Glomerular endothelial cell (primary cell): ENCODE measurements around the gene SMTNL2. TPM values are rescaled to one million over a fixed set of nuclear protein-coding genes. Genes with fewer than 3 reads are reported as not detected.

Experiments
- DNase-seq: peaks from one replicate; pipeline ENCODE4 v3.0.0-alpha.2; 2011; ENCODE audit warnings: low read depth, low spot score; ENCODE audit errors: extremely low read depth
- total RNA-seq: library from RNA; depleted of rRNA; stranded (reverse); fragments of >200 nt; gene quantifications from 2 replicates; pipeline ENCODE4 v1.2.3, GENCODE V29; 2015

The SMTNL2 gene
- total RNA-seq, 1 donor from 2014 or later = not detected

DNA sequence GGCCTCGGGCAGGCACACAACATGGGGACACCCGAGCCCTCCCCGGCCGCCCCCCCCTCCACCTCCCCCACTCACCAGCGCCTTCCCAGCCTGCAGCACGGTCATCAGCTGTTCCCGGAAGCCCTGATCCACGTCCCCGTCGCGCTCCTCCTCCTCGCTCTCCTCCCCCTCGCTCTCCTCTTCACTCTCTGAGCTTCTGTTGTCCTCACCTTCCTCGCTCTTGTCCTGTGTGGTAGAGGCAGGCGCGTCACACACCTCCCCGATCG is 39.4 kb upstream of the SMTNL2 start:
- no peak for DNase-seq

DNA sequence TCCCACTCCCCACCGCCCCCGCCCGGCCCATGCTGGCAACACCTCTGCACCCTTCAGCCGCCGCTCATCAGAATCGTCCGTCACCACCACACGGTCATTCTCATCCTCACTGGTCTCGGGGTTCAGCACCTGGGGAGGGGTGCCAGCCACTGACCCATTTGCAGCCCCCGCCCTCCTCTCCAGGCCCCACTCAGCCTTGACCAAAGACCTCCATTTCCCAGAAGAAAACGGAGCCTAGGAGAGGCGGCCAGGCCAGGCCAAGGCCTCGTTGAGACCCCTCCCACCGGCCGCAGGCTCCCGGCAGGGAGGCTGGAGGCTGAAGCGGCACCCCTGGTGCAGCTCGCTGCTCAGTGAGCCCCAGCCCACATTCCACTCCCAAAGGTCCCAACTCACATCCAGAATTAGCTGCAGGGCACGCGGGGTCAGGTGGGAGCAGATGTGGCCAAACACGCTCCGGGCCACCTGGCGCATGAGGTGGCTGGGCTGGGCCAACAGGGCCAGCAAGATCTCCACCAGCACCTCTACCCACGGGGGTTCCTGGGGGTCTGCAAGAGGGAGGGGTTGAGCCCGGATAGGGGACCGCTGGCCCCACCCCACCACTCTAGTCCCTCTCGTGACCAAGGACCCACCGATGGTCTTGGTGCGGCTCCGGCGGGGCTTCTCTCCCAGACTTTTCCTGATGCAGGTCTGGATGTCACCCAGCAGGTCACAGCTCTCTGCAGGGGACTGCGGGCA is 38.9 kb upstream of the SMTNL2 start:
- DNase-seq = no peak

DNA sequence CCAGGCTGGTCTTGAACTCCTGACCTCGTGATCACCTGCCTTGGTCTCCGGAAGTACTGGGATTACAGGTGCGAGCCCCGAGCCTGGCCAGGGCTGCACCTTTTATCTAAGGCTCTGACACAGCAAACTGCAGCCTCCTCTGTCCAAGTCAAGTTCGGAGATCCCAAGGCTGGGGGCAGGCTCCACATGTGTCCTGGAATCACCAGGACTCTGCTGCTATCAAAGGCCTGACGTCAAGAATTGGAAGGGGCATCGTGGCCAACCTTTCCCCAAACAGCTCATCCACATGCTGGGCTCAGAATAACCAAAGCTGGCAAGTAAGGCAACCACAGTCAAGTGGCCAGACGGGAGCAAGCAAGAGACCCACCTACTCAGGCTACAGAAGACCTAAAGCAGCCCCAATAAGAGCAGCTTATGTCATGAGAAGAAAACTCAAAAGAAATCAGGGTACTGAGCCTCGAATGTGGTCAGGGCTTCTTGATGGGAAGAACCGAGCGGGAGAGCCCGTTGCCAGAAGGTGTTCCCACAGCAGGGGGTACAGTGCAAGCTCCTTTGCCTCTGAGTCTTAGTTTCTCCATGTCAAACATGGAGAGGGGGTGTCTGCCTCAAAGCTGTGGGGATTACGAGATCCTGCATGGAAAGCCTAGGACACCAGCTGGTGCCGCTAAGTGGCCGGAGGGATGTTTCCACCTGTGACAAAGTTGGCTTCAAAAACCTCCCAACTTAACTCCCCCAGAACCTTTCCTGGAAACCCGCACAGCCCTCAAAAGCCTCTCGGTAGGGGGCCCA is 37.0 kb upstream of the SMTNL2 start:
- no peak for DNase-seq

DNA sequence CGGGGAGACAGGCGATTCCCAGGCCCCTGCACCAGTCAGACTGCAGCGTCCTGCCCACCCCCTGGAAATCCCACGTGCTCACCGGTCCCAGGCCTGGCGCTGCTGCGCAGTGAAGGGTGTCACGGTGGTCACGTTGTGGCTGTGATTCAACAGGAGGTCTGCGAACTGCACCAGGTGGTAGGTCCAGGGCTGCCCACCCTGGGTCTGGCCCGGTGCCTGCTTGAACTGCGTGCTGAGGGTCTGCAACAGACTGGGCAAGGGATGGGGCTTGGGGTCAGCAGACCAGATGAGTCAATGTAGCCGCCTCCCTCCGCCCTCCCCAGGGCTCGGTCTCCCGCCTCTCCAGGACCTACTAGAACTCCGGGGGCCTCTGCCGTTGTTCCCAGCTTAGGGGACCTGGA is 36.3 kb upstream of the SMTNL2 start:
- no peak for DNase-seq

DNA sequence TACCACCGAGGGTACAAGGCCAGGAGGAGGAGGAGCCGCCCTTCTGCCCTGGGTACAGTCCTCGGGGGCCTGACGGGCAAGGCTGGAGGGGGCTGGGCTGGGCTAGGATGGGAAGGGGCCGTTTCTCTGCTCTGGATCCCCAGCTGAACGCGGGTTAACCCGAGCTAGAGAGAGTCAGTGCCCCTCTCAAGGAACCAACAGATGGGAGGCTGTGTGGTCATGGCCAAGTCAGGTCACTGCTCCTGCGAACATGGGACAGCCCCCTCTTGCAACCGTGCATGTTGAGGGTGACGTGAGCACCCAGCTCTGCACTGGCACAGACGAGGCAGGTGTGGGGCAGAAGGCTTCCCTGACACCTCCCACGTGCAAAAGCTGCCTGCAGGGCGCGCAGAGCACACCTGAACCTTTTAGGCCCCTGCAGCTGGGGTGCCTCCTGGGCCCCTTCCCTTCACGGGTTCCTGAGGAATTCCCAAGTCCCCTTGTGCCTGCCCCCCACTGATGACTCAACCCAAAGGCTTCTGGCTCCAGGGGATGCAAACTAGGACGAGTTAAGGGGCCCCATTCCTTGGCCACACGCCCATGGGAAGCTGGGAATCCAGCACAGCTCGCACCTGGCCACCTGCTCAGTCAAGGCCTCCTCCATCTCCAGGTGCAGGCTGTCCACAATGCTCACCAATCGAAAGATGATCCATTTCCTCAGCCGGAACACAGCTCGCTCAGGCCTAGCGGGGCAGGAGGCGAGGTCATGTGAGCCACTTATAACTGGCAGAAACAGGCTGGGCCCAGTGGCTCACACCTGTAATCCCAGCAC is 35.4 kb upstream of the SMTNL2 start:
- DNase-seq = no peak

DNA sequence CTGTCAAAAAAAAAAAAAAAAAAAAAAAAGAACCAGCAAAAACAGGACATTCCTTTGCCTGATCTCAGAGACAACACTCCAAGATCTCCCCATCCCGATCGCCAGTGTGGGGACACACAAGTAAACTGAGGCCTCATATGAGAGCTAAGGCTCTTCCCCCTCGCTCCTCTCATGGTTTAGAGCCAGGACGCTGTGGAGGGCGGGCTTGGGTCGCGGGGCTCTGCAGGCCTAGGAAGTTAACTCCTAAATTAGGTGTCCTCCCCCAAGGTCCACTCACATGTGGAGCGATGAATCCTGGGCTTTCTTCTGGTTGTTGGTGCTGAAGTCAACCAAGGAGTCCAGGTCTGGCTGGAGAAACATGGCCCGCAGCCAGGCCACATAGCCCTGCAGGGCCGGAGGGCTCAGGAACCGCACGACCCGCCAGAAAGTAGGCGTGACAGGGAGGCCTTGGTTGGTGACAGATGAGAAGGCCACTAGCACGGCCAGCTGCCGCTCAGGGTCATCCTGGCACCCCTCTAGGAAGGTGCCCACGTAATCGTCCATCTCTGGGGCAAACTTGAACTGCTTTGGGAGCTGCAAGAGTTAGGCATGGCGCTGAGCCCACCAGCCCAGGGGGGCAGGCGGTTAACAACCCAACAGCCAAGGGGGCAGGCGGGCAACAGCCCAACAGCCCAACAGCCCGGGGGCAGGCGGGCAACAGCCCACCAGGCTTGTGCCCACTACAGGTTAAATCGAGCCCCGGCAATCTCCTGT is 34.4 kb upstream of the SMTNL2 start:
- DNase-seq = no peak

DNA sequence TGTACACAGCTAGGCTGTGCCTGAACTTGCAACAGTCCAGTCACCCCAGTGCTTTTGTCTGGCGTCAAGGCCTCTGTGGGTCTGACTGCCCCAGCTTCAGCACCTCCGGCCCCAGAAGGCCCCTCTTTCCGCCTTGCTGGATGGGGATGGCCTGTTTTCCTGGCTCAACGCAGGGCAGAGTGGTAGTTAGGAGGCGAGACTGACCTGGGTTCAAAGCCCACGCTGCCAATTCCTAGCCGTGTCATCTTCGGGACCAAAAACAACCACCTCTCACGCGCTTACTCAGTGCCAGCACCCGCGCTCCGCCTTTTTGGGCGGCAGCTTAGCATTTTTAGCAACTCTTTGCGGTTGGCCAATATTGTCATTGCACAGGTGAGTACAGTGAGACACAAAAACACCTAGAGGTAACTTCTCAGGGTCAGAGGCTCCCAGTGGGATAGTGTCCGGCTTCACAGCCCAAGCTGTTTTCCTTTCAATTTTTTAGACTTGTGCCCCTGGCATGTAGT is 33.7 kb upstream of the SMTNL2 start:
- DNase-seq = no peak

DNA sequence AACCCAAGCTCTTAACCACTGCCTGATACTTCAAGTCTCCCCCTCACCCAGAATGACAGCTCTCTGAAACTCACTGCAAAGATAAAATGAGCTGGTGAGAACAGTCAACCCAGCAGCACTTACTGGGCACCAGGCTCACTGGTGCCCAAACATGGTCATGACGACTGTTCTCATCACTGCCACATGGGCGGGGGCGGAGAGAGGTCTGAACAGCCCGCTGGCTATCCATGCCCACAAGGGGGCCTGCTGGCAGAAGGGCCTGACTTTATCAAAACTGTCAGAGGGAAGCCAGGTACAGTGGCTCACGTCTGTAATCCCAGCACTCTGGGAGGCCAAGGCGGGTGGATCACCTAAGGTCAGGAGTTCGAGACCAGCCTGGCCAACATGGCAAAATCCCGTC is 33.2 kb upstream of the SMTNL2 start:
- DNase-seq = no peak

DNA sequence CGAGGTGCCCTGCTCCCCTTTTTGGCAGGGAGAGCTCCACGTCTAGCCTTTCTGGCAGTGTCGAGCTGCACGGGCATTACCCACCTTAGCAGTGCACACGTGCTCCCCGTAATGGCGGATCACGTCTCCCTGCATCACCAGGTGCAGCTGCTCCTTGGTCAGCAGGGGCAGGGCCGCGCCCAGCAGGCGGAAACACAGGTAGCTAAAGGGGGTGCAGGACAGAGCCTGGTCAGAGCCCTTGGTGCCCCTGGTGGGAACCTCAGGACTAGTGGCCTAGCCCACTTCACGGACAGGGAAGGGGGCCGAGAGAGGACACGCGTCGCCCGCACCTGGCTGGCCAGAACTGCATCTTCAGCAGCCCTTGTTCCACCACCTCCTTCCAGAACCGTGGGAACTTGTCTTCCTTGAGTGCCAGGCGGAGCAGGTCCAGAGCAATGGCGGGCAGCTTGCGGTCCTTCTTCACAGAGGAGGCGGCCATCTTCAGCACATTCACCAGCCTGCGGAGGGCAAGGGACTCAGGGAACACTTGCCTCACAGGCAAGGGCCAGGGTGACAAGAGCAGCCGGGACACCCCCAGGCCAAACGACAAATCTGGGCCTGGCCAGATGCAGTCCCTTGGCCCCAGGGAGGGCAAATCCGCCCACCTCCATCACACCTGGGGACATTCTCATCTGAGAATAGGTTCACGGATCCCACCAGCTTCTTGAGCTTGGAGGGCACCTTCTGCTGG is 32.4 kb upstream of the SMTNL2 start:
- no peak for DNase-seq

DNA sequence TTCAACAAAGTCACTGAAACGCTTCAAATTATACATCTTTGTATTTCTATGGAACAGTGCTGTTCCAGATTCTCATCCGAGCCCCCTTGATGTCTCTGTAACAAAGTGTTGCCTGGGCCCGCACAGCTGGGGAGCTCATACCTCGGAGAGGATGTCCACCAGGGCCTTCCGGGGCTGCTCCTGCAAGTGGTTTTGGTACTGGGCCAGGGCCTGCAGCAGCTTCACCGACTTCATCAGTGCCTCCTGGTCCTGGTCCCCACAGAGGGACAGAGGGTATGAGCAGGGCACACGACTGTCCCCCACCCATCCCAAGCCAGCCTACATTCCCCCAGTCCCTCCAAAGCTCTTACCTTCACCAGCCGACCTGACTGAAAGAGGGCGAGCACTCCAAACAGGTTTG is 30.7 kb upstream of the SMTNL2 start:
- no peak for DNase-seq

DNA sequence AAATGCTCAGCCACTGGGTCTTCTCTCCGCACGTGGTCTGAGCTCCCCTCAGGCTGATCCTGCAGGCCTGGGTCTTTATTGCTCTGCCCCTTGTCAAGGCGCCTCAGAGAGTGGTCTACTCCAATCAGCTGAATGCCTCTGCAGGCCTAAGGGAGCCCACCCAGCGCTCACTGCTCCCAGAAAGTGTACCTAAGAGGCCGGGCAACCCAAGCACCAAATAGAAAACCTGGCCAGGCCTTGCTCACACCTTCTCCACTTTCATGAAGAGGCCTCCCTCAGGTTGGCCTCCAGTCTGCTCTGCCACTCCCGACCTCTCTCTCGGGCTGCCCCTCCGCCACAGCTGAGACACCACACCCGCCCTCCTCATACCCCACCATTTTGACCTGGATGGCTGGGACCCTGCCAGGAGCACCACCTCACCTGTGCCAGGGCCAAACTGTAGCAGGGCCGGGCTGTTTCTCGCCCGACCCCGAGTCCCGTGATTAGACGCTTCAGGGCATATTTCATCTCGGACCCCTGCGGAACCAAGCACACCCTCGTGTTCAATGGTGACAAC is 29.8 kb upstream of the SMTNL2 start:
- DNase-seq = no peak

DNA sequence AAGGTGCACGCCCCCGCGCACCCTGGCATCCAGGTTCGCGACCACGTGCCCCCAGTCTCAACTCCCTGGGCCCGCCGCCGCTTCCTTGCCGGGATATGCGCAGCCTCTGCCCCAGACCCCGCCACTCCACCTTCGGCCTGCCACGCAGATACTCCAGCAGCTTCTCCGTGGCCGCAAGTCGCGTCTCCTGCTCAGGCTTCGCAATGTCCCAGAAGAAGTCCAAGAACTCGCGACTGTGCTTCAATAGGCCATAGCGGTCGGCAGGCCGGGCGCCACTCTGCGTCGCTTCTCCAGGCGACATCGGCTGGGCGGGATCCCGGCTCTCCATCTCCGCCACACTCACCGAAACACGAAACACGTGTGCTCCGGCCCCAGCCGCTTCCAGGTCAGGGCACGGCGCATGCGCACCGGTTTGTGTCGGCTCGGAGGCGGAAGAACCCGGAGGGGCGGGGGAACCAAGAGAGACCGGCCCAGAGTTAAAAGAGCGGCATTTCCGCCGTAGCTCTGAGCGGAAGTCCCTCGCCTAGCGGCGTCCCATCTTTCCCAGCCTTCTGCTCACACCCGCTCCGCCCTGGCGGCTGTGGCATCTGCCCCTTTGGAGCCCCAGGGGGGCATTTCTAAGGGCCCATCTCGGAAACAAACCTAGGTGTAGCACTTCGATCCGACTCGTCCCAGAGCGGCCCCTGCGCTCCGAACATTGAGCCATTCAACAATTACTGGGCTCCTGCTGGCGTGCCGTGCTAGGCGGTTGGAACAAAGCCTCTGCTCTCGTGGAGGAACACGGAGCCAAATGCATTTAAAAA is 29.1 kb upstream of the SMTNL2 start, which contains the start of gene MYBBP1A:
TSS of gene MYBBP1A (minus strand) at position 388 of the 803 bp plus-strand sequence. CDS start at position 328, 60 bp downstream.
- peak; percentile 54 for DNase-seq

DNA sequence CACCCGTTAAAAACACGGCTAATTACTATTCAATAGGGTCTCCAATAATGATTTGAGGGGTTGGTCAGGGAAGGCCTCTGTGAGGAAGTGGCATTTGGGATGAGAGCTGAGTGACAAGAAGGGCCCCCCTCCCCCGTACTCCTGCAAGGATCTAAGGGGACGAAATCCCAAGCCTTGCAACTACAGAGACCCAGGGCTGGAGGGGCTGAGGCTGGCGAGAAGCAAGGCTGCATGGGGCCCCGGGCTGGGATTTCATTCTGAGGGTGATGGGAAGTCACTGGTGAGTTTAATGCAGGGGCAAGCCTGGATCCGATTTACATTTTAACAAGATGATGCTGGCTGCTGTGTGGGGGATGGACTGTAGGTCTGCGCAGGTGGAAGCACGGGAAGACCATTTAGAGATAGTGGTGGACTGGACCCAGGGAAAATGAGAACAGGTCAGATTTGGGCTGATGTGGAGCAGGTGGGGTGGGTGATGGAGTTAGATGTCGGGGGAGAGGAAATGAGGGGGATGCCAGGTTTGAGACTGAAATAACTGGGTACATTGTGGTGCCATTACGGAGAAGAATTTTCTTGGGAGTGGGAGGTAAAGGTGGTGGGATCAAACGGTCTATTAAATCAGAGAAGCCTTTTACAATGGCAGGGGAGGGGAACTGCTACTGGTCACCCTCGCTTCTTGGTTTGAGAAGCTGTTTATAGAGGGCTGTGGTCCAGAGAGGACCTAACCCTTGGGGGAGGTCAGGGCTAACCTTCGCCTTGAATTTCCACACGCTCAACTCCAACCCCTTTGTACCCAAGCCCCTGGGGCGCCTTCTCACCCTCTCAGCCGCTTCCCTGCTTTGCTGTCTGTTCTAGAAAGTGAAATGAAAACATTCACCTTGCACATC is 28.2 kb upstream of the SMTNL2 start:
- DNase-seq = no peak

DNA sequence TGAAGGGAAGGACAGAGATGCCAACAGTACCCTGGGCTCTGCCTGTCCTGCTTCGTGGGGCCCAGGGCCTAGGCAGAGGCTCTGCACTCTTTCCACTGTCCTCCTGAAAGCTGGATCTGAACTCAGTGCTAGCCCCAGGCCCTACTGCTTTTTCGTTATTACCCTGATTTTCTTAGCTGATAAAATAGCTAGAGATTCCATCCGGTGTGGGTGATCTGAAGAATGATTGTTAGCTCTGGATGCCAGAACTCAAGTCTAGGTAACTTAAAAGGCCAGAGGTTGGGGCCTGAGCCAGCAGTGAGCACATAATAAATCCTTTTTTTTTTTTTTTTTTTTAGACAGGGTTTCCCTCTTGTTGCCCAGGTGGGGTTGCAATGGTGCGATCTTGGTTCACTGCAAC is 27.3 kb upstream of the SMTNL2 start:
- no peak for DNase-seq

DNA sequence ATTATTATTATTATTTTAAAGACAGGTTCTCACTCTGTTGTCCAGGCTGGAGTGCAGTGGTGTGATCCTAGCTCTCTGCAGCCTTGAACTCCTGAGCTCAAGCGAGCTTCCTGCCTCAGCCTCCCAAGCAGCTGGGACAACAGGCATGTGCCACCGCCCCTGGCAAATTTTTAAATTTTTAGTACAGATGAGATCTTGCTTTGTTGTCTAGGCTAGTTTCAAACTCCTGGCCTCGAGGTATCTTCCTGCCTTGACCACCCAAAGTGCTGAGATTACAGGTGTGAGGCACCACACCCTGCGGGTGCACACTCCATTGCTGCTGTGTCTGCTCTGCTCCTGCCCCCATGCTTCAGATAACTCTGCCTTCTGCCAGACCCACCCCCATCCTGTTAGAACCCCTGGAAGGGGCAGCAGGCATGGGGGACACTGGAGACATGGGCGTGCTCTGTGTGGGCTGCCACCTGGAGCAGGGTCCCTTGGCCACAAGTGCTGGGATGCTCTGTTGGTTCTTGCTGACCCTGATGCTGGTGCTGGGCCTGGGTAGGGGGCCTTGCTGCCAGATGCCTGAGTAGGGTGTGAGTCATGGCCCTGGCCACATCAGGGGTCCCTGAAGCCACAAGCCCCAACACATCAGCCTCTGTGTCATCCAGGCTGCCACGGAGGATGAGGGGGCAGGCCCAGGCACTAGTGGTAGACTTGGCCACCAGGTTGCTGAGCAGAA is 26.5 kb upstream of the SMTNL2 start:
- no peak for DNase-seq

DNA sequence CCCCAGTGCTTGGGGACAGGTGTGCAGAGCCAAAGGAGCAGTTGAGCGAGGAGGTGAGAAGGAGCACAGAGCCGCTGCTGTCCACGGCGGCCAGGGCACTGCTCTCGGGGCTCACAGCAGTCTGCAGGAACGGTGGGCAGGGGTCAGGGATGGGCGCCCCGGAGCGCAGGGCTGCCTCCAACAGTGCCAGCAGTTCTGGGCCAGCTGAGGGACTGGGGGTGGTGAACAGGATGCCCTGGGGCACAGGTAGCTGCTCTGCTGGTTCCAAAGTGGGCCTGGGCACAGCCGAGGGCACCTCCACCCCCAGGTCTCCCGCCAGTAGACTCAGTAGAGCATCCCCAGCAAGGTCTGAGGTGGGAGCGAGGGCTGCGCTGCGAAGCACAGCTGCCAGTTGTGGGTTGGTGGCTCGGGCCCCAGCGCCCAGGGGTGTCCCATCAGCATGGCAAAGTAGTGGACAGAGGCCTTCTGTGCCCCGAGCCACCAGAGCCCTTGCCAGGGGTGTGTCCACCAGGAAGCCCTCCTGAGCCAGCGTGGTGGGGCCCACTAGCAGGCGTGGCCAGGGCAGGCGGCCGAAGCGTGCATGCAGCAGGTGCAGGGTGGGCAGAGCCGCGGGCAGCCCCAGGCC is 25.9 kb upstream of the SMTNL2 start:
- DNase-seq = no peak
